ENCODE measurements around the gene IRF2BP2. TPM values are rescaled to one million over a fixed set of nuclear protein-coding genes. Genes with fewer than 3 reads are reported as not detected.

The IRF2BP2 gene
- total RNA-seq, 4 donors from 2014 or later, result 71.4 to 107 (median 93.8) TPM

DNA sequence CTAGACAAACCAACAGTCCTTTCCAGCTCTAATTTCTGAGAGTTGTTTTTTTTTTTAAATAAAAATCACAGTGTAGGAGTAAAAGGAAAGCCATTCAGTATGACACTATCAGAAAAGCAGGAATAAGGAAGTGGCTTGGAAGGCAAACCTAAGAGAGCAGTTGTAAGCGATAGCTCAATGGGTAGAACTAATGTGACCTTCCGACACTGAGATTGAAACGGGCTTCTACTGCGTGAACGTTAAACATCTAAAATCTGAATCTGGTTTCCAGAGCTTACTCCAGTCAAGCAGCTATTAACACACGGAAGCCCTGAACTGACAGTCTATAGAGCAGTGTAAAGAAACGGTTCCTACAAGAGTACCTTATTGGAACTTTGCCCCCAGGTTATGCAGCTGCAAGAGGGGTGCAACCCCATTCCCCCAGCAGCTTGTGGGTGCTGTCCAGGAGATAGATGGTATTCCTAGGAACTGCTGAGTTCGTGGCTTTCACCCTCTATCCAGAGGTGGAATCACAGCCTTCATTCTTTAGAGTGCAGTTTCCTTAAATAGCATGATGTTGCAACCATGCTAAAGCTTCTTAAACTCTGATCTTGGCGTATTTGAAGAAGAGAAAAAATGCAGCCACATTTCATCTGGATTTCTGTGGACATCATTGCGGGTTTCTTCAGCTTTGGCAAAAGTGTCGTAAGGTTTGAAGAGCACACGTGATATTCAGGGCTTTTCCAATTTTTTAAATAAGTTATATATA, 3.3 kb upstream of the IRF2BP2 start:
- no peaks in the 10 kb centered on the region for H3K27me3 ChIP-seq
- H3K9me3 ChIP-seq, result no peaks in the 10 kb centered on the region
- peaks cover 0 to 8% (median 0%) of the 10 kb centered on the region in 3 donors for H3K36me3 ChIP-seq
- WGBS, 2 donors, result 12 to 13% methylated on average over 12 of the region's 12 CpGs
- peaks cover 0 to 68% (median 52%) of the 10 kb centered on the region in 4 donors for H3K4me1 ChIP-seq
- peak overlapping the region; percentile 95 to 100 (median 99) for H3K27ac ChIP-seq
- no peak for DNase-seq (ENCODE audit: low spot score in 2 of 2)
- H3K4me3 ChIP-seq, result peak overlapping the region in 3 of 4 donors; percentile 11 to 66 (median 65)
- TF ChIP-seq EP300 (IDR thresholded peaks at IDR 0.05) (peak; percentile 45 to 80), POLR2A (IDR thresholded peaks at IDR 0.05) (no peak)

DNA sequence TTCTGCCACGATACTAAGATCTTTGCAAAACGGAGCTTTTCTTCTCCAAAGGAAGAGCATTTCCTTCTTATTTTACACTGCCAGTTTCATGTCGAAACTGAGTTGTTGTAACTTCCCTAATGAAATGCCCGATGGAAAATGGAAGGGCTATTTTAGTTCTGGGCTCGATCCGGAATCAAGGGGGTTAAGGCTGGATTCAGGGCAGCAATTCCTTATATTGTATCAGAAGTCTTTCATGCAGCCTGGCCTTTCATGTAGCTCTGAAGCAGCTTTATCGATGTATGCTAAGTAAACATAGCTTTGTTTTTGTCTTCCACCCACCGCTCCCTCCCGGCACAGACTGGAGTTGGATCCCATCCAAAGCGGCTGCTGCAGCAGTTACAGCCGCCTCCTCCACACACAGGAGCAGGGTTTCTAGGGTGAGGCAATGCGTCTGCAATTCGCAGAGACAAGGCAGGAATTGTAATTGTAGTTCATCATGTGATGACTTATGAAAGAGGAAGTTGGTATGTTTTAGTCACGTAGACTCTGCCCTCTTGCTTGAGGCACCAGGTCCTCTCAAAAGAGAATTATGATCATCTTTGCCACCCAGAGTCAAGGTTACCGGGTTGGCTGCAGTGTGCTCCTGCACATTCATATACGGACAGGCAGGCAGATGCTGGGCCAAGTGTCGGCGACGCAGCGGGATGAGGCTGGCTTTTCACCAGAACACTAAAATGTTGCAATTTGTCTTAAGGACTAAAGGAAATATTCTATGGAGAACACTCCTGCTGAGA, 2.6 kb upstream of the IRF2BP2 start:
- TF ChIP-seq EP300 (IDR thresholded peaks at IDR 0.05) (peak; percentile 96 to 99), POLR2A (IDR thresholded peaks at IDR 0.05) (peak; percentile 15 to 49)
- TF ChIP-seq, protein P1, sequence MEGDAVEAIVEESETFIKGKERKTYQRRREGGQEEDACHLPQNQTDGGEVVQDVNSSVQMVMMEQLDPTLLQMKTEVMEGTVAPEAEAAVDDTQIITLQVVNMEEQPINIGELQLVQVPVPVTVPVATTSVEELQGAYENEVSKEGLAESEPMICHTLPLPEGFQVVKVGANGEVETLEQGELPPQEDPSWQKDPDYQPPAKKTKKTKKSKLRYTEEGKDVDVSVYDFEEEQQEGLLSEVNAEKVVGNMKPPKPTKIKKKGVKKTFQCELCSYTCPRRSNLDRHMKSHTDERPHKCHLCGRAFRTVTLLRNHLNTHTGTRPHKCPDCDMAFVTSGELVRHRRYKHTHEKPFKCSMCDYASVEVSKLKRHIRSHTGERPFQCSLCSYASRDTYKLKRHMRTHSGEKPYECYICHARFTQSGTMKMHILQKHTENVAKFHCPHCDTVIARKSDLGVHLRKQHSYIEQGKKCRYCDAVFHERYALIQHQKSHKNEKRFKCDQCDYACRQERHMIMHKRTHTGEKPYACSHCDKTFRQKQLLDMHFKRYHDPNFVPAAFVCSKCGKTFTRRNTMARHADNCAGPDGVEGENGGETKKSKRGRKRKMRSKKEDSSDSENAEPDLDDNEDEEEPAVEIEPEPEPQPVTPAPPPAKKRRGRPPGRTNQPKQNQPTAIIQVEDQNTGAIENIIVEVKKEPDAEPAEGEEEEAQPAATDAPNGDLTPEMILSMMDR (IDR thresholded peaks at IDR 0.05), result peak in 1 of 5 experiments; percentile 13
- H3K36me3 ChIP-seq, result peaks cover 0 to 11% (median 0%) of the 10 kb centered on the region in 3 donors
- H3K27me3 ChIP-seq, result no peaks in the 10 kb centered on the region
- H3K4me1 ChIP-seq, result peaks cover 0 to 62% (median 47%) of the 10 kb centered on the region in 4 donors
- peak; percentile 82 to 86 for DNase-seq (ENCODE audit: low spot score in 2 of 2)
- 0 to 2% methylated on average over 20 of the region's 20 CpGs for WGBS, 2 donors
- H3K4me3 ChIP-seq, result peak overlapping the region in 3 of 4 donors; percentile 11 to 66 (median 65)
- H3K27ac ChIP-seq, result peak overlapping the region; percentile 95 to 100 (median 99)
- no peaks in the 10 kb centered on the region for H3K9me3 ChIP-seq

DNA sequence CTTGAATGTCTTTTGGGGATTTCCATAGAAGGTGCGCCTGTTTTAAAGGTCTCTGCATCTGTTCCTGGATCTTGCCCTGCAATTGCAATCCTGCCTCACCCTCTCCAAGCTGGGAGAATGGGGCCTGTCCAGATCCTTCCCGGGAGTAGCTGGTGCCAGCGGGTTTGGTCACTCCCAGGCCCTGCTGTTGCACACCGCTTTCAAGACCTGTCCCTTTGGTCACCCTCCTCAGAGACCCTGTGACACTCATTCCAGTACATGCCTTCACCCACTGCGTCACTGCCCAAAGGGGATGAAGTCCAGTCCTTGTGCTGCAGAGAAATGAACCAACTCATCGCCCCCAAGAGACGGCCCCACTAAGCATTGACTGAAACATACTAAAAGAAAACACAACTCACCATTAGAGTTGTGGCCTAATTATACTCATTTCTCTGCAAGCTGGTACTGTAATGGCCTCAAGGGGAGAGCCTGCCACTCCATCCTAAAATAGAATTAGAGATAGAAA, 1.9 kb upstream of the IRF2BP2 start:
- Histone ChIP-seq H3K4me3 (peak overlapping the region in 2 of 4 donors; percentile 65 to 66), H3K4me1 (peaks cover 0 to 60% (median 44%) of the 10 kb centered on the region in 4 donors)

DNA sequence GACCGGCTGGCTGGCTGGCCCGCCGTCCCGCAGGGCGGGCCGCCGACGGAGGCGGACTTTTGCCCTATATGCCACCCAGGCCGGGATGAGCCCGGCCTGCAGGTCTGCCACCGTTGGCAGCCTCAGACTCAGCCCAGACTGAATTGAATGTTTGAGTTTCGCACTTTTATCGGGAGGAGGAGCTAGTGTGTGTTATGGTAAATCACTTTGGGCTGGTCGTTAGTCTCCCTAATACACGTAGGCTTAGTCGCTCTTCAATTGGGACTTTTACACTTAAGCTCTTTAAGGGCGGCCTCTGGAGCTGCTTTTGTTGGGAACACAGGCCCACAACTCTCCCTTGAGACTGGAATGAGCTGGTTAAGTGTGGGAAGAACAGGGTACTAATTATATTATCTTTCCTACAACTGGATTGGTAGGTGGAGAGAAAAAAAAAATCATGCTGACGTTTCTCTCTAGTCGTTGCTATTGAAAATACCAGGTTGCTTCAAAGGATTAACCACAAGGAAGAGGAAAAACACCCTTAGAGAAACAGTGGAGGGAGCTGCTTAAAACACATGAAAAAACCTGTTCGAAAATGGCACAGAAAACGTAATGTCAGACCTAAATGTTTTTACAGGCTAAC, 1.4 kb upstream of the IRF2BP2 start:
- H3K4me3 ChIP-seq, result peak overlapping the region; percentile 36 to 66 (median 56)
- no peaks in the 10 kb centered on the region for H3K27me3 ChIP-seq
- peaks cover 0 to 23% (median 0%) of the 10 kb centered on the region in 3 donors for H3K36me3 ChIP-seq
- H3K4me1 ChIP-seq, result peaks cover 0 to 54% (median 38%) of the 10 kb centered on the region in 4 donors
- H3K27ac ChIP-seq, result peak overlapping the region; percentile 95 to 100 (median 99)
- WGBS, 2 donors, result 3% methylated on average over 13 to 17 of the region's 22 CpGs
- no peaks in the 10 kb centered on the region for H3K9me3 ChIP-seq
- TF ChIP-seq, protein P1 (IDR thresholded peaks at IDR 0.05), result no peak
- TF ChIP-seq EP300 (IDR thresholded peaks at IDR 0.05) (peak in 1 of 2 donors; percentile 52), POLR2A (IDR thresholded peaks at IDR 0.05) (no peak)
- peak in 1 of 2 donors; percentile 51 for DNase-seq (ENCODE audit: low spot score in 2 of 2)

More for the DNA sequence above, 1.9 kb upstream of the IRF2BP2 start:
- Histone ChIP-seq H3K27me3 (no peaks in the 10 kb centered on the region), H3K27ac (peak overlapping the region; percentile 95 to 100 (median 99)), H3K9me3 (no peaks in the 10 kb centered on the region), H3K36me3 (peaks cover 0 to 18% (median 0%) of the 10 kb centered on the region in 3 donors)
- peak; percentile 33 to 50 for DNase-seq (ENCODE audit: low spot score in 2 of 2)
- WGBS, 2 donors, result 24 to 25% methylated on average over 7 of the region's 7 CpGs
- TF ChIP-seq POLR2A (IDR thresholded peaks at IDR 0.05), result no peak
- TF ChIP-seq, protein P1 (IDR thresholded peaks at IDR 0.05), result no peak
- no peak for TF ChIP-seq EP300 (IDR thresholded peaks at IDR 0.05)

DNA sequence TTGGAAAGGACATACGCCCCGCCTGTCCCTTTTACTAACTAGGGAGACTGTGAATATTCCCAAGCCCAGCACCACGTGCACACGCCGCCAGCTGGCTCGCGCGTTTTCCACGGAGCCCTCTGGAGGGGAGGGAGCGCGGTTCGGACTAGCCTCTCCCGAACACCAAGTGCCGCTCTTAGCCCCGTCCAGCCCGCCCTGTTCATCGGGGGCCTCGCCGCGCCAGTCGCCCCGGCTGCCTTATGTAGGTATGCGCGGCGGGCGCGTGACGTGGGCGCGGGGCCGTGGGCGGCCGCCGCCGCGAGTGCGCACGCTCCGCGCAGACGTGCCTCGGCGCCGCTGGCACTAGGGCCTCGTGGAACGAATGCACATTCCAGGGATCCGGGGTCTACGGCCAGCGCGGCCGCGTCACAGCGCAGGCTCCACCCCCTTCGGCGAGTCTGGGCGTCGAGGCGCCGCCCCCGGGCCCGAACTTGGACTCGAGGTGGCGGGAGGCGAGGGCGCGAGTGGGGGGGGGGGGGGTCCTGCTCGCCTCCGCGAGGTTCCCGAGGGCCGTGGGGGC, 767 bp upstream of the IRF2BP2 start:
- peak overlapping the region; percentile 95 to 100 (median 99) for H3K27ac ChIP-seq
- H3K27me3 ChIP-seq, result no peaks in the 10 kb centered on the region
- WGBS, 2 donors, result 1 to 3% methylated on average over 8 to 17 of the region's 71 CpGs
- H3K4me3 ChIP-seq, result peak overlapping the region; percentile 47 to 69 (median 66)
- peaks cover 0 to 53% (median 33%) of the 10 kb centered on the region in 4 donors for H3K4me1 ChIP-seq
- H3K9me3 ChIP-seq, result no peaks in the 10 kb centered on the region
- peak; percentile 92 to 97 for TF ChIP-seq POLR2A (IDR thresholded peaks at IDR 0.05)
- peak in 1 of 2 donors; percentile 97 for TF ChIP-seq EP300 (IDR thresholded peaks at IDR 0.05)
- TF ChIP-seq, protein P1 (IDR thresholded peaks at IDR 0.05), result peak in 1 of 5 experiments; percentile 56
- peaks cover 0 to 23% (median 0%) of the 10 kb centered on the region in 3 donors for H3K36me3 ChIP-seq
- peak; percentile 88 to 93 for DNase-seq (ENCODE audit: low spot score in 2 of 2)

Measured in tibial nerve (tissue), 4 donors.